Activated gamma-delta T cell treated with anti-CD3 and anti-CD28 coated beads, Interleukin-2, amount 50 U/mL, for 16 hours (primary cell): ENCODE measurements around the gene HMGCR.
A peak's percentile ranks its signal among the peaks of the same experiment; 100 is the strongest.
"Not testable (repeated sequence)": the region's sequence is repeated elsewhere in the genome, so short reads cannot be mapped to it uniquely, and the experiment has no call there.

ENCODE experiments used
- DNase-seq: peaks from one replicate; pipeline ENCODE4 v3.0.0-alpha.2; 2020; ENCODE audit warnings: low read depth

Gene HMGCR

DNA sequence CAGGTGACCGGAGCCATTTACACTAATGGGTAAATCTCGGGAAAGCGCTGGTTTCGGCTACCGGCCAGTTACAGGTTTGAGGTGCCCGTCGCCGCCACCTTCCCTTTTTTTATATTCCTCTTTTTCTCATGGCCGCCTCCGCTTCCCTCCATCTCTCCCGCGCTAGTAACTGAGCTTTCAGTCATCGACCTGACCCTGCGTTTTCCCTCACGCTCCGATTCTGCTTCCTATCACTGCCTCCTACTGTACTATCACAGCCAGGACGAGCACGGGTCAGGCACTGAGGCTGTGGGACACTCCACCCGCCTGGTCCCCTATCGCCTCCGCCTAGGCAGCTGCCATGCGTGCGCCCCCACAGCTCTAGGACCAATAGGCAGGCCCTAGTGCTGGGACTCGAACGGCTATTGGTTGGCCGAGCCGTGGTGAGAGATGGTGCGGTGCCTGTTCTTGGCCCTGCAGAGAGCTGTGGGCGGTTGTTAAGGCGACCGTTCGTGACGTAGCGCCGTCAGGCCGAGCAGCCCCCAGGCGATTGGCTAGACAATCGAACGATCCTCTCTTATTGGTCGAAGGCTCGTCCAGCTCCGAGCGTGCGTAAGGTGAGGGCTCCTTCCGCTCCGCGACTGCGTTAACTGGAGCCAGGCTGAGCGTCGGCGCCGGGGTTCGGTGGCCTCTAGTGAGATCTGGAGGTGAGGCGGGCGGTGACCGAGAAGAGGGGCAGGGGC lies at the start of gene HMGCR:
HMGCR (plus strand) TSS at position 606 of the 722 bp plus-strand sequence. CDS start 5,386 bp downstream, outside the sequence.
- DNase-seq = peak; percentile 95

DNA sequence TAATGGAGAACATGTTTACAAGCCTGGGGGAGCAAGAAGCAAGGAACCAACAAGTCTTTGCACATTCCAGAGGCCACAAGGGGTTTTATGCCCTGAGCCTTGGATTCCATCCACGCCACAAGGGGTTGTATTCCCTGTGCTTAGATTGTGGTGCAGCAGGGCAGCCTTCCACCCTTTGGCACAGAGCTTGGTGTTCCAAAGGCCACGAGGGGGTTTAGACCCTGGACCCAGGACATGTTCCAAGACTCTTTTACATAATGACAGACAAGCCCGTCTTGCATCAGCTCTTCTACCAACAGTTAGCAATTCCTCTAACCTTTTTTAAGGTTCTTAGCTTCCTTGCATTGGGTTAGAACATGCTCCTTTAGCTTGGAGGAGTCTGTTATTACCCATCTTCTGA lies 45.2 kb upstream of the HMGCR start:
- not testable (repeated sequence) for DNase-seq

DNA sequence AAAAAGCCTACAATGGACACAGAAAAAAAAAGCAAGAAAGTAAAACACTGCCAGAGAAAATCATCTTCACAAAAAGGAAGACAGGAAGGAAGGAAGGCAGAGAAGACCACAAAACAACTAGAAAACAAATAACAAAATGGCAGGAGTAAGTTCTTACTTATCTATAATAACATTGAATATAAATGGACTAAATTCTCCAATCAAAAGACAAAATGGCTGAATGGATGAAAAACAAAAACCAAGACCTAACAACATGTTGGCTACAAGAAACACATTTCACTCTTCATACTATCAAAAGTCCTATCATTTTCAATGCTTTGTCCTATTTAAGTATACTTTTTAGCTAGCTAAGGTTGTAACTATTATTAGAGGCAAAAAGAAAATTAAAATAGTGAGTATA lies 36.9 kb upstream of the HMGCR start:
- DNase-seq = no peak

DNA sequence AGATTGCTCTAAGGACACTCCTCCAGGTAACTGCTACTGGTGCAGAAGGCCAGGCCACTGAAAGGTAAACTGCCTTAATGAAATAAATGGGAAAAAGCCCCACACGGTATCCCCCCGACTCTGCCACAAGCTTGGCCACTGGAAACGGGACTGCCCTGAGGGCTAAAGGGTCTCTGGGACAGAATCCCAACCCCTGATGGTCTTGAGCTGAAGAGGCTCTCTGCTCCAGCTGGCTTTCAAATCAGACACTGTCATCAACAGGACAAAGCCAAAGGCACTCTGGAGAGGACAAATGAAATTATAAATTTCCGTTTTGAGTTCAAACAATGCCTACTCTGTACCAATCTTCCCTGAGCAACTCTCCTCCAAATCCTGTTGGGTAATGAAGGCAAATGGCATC lies 33.6 kb upstream of the HMGCR start:
- no peak for DNase-seq

DNA sequence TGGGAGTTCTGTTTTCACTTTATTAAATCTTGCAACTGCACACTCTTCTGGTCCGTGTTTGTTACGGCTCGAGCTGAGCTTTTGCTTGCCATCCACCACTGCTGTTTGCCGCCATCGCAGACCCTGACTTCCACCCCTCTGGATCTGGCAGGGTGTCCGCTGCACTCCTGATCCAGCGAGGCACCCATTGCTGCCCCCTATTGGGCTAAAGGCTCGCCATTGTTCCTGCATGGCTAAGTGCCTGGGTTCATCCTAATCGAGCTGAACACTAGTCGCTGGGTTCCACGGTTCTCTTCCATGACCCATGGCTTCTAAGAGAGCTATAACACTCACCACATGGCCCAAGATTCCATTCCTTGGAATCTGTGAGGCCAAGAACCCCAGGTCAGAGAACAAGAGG lies 32.5 kb upstream of the HMGCR start:
- DNase-seq = not testable (repeated sequence)

DNA sequence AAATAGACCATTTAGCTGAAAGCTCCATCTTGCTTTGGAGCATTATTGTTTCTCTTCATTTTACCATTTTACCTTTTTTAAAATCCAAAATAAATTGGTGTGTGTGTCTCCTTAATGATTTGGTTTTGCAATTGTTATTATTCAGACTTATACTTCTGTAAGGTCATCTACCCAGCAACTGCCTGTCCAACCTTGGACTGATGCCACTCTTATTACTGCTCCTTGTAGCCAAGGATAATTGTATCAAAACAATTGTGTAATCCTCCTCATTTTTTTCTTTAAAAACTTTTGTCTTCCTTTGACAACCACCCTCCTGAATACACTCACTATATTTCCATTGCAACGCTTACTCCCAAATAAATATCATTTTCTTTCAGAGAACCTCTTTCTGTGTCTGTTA lies 30.3 kb upstream of the HMGCR start:
- DNase-seq = no peak

DNA sequence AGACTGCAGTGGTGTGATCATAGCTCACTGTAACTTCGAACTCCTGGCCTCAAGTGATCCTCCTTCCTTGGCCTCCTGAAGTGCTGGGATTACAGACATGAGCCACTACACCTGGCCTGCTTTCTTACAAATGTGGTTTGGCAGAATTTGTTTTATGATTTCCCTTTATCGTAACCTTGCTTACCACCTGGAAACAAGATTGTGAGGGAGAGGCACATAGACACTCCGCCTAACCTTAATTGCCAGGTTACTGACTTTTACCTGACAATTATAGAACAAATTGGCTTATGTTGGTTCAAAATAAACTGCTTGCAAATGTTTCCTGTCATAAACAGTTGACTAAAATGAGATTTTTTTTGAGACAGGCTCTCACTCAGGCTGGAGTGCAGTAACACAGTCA lies 26.8 kb upstream of the HMGCR start:
- no peak for DNase-seq

DNA sequence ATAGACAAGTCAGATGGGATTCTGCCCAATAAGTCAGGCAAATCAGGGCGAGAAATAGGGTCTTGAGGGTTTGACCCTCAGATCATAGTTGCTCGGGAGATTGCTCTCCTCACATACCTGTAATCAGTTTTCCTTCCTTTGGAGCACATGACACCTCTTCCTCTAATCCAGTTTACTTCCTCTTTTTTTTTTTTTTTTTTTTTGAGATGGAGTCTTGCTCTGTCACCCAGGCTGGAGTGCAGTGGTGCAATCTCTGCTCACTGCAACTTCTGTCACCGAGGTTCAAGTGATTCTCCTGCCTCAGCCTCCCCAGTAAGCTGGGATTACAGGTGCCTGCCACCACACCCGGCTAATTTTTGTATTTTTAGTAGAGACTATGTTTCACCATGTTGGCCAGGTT lies 17.9 kb upstream of the HMGCR start:
- not testable (repeated sequence) for DNase-seq

DNA sequence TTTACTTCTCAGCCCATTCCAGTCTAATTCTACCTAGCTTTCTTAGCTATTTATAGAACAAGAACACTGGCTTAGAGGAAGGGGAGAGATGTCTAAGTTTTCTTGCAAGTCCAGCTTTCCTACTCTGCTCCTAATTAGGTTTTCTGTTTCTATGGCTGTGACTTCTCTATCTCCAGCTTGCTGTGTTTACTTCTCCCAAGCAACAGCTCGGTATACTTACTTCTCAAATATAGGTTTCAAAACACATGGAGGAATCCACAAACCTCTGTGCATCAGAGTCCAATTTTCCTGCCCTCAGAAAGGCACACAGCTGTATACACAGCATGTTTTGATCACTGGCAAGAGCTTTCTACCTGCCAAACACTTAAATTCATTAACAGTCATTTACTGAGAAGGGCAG lies 17.4 kb upstream of the HMGCR start:
- DNase-seq = no peak

DNA sequence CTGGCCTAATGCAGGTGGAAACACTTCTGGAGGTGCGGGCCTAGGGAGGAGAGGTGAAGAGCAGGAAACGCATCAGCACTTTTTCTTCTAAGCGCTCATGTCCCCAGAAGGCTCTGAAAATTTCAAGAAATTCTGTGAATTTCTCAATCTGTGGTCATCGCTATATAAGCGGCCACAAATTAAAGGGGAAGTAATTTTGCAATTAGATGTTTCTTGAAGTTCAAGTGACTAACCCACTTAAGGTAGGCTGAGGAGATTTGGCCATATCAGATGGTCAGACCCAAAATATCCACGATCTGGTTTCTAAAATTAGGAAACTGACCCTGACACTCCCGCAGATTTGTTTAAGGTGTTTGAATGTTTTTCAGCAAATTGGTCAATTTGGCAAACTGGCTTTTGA lies 16.6 kb upstream of the HMGCR start:
- DNase-seq = no peak

DNA sequence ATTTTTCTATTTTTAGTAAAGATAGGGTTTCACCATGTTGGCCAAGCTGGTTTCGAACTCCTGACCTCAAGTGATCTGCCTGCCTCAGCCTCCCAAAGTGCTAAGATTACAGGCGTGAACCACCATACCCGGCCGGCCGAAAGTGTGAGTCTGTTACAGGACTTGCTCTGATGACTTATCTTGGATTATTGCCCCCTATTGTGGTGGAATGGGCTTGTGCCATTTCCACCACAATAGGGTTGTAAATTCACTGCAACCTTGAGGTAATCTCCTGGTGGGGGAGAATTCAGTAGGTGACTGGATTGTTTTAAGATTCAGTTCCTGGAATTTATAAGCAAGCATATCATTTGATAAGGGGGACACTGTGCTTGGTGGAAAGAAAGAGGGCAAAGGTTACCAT lies 15.0 kb upstream of the HMGCR start:
- DNase-seq = no peak

DNA sequence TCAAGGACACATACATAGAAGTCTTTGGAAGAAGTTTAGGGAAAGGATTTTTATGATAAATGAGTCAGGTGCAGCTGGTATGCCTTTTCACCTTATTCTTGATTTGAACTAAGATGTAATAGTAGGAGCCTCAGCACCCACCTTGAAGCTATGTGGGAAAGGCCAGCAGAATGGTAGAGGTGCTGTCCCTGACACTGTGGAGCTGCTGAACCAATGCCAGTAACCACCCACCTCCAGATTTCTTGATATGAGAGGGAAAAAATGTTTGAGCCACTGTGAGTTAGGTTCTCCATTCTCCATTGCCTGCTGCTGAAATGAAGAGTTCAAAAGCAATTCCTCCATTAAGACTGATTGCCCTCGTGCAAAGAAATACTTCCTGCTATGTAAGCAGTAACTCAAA lies 12.2 kb upstream of the HMGCR start:
- no peak for DNase-seq

DNA sequence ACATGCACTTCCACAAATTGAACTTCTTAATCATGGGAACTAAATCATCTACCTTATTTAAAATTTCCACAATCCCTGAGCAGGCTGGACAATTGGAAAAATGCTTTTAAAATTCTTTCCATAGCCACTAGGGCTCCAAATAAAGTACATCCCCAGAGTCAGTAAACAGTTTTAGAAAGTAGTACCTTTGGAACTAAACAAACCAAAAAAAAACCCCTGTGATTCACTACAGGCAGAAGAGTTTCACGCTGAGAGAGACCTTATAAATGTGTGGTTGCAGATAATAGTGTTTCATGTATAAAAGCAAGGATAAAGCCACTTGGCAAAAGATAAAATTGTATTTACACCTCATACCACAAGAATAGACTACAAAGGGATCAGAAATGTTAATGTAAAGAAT lies 11.8 kb upstream of the HMGCR start:
- DNase-seq = no peak

DNA sequence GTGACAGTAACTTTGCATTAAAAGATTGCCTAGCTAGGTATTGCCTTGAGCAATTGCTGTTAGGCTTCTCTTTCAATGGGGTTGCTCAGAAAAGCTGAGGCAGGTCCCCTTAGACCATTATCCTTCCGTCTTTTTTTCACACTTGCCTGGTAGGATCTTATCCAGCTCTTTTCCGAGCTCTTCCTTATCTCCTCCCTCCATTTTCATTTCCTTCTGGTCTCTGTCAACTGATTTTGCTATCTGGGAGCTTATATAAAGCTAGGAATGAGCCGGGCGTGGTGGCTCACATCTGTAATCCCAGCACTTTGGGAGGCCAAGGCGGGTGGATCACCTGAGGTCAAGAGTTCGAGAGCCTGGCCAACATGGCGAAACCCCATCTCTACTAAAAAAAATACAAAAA lies 6.6 kb upstream of the HMGCR start:
- no peak for DNase-seq

DNA sequence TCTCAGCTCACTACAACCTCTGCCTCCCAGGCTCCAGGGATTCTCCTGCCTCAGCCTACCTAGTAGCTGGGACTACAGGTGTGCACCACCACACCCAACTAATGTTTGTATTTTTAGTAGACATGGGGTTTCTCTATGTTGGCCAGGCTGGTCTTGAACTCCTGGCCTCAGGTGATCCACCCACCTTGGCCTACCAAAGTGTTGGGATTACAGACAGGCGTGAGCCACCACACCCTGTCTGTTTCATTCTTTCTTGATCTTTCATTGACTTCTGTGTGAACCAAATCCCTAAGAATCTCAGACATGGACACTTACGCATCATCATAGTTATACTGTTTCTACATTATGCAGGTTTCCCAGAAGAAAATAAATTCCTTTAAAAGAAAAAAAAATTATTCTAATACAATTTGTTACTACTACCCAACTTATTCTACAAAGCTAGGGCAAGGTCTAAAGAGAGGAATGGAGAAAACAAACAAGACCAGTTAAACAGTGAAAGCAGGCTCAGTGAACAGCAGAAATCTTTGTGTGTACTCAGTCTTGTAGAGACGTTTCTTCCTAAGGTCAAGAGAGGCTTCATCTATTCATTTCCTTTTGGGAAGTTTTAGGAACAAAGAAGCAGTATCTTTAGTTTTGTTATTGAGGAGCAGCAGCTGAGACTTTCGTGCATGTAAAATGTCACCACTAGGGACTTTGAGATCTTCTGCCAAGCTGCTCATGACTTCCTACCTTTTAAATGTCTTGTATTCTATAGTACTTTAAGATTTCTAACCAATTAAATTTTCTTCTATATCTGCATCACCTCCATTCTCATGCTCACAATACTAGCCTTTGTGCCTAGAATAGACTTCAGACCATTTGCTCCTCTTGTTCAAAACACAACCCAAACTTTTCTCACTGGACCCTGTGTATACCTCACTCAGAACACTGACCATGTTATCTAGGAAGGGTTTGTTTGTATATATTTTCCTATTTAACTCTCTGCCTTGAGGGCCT lies 5.6 kb upstream of the HMGCR start:
- DNase-seq = no peak

DNA sequence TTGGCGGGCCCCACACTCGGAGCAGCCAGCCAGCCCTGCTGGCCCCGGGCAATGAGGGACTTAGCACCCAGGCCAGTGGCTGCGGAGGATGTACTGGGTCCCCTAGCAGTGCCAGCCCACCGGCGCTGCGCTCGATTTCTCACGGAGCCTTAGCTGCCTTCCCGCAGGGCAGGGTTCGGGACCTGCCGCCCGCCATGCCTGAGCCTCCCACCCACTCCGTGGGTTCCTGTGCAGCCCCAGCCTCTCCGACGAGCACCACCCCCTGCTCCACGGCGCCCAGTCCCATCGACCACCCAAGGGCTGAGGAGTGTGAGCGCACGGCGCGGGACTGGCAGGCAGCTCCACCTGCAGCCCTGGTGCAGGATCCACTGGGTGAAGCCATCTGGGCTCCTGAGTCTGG lies 3.3 kb upstream of the HMGCR start:
- not testable (repeated sequence) for DNase-seq

DNA sequence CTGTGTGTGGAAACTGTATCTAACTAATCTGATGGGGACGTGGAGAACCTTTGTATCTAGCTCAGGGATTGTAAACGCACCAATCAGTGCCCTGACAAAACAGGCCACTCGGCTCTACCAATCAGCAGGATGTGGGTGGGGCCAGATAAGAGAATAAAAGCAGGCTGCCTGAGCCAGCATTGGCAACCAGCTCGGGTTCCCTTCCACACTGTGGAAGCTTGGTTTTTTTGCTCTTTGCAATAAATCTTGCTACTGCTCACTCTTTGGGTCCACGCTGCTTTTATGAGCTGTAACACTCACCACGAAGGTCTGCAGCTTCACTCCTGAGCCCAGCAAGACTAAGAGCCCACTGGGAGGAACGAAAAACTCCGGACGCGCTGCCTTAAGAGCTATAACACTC lies 2.6 kb upstream of the HMGCR start:
- DNase-seq = not testable (repeated sequence)

DNA sequence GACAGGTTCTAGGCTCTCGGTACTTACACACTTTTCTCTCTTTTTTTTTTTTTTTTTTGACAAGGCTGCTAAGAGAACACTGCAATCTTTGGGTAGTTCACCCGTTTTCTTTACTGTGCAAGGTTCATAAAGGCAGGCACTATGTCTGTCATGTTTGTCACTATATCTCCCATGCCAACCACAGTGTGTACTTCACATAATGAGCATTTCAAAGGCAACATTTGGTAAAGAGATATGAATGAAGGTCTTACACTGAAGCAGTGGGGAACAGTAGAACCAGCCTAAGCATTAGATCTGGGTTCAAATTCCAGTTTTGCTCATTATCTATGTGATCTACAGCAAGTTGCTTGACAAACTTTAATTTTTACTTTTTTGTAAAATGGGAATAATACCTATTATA lies 1.5 kb upstream of the HMGCR start:
- no peak for DNase-seq

DNA sequence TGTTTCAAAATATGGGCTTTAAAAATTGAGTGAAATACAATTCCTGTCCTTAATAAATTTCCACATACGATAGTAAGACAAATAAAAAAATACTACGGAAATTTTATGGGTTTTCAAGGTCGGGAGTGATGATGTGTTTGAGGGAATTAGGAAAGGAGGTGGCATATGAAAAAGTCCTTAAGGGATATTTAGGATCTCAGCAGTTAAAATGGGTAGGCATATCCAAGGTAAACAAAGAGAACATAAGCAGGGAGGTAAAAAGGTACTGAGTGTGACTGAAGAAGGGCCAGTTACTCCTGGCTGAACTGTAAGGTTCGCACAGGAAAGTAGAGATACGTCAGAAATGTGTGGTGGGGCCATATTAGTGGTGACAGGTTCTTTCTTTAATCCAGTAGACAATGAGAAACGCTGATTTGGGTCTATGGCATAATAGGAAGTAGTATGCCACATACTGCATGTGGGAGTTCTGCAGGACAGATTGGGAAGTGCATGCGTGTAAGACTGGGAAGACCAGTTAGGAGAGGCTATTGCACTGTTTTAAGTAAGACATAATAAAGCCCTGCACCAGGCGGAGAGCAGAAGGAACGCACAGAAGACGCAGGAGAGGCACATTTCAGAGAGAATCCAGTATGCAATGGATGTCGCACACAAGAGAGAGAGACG lies 937 bp upstream of the HMGCR start:
- no peak for DNase-seq

DNA sequence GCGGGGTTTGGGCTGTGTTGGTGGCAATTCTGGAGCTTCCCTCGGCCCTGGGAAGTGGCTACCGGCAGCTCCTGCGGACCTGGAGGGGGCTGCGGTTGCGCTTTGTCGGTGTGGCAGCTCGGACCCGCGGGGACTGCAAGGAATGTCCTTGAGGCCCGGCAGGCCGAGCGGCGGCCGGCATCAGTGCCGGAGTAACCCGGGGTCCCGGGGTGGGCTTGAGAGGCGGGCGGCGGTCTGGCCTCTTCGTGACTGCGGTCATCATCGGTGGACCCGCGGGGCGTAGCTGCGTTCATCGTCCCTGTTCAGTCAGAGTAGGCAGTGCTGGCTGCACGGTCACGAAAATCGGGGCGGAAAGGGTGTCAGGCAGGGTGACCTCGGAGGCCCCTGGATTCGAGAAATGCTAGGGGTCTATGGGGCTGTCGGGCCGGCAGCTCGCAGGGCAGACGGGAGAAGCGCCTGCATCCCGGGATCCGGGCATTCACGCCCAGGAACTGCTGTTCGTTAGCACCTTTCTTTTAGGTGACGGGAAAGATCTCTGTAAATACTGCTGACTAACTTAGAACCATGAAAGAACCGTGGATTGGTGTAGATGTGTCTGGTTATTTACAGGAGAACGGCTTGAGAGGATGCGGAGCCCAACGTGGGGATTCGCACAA lies 474 bp downstream of the HMGCR start:
- DNase-seq = peak; percentile 9

DNA sequence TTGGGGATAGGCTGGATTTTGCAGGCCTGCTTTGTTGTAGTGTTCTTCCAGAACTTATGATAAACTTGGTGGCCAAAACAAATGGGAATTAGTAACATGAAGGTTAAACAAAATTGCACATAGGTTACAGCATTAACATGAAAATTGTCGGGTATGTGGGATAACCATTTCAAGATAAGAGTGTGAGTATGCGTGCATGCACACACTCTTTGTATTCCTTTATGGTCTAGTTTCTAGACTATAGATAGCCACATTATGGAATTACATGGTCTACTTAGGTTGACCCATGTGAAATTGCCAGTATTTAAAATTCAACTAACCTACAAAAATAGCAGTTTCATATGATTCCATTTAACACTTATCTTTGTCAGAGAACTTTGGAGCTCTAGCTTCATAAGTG lies 1.4 kb downstream of the HMGCR start:
- DNase-seq = no peak
